ENCODE data around the gene RNASEH2B.

- TF ChIP-seq EZH2 (IDR thresholded peaks at IDR 0.05; ENCODE audit: low read depth, low read length, severe bottlenecking), result no peak
- no peak for TF ChIP-seq EP300 (IDR thresholded peaks at IDR 0.05; ENCODE audit: borderline replicate concordance in 1 of 2, low read depth in 2 of 2, low read length in 2 of 2)
- TF ChIP-seq HDAC6 (IDR thresholded peaks at IDR 0.05; ENCODE audit: low read depth, low read length), result no peak
- no peak for TF ChIP-seq CTCF (IDR thresholded peaks at IDR 0.05; ENCODE audit: control extremely low read depth in 1 of 3, insufficient read depth in 1 of 3, low read depth in 1 of 3, low read length in 3 of 3)
- TF ChIP-seq CHD1 (IDR thresholded peaks at IDR 0.05; ENCODE audit: low read depth, low read length), result no peak
- no peak for TF ChIP-seq POLR2A (IDR thresholded peaks at IDR 0.05; ENCODE audit: control extremely low read depth in 1 of 2, low read depth in 2 of 2, low read length in 2 of 2)
- no peak for TF ChIP-seq CBX8 (IDR thresholded peaks at IDR 0.05; ENCODE audit: borderline replicate concordance, low read depth, low read length)
- no peak for TF ChIP-seq ATF2 (IDR thresholded peaks at IDR 0.05; ENCODE audit: low read length)
- no peak for TF ChIP-seq CEBPB (IDR thresholded peaks at IDR 0.05; ENCODE audit: low read depth, low read length)
- no peak for TF ChIP-seq JUND (IDR thresholded peaks at IDR 0.05; ENCODE audit: low read length)
- TF ChIP-seq SIN3A (conservative IDR thresholded peaks at IDR 0.05 in 1 of 2, IDR thresholded peaks at IDR 0.05 in 1 of 2; ENCODE audit: low read depth in 1 of 2, low read length in 2 of 2), result no peak
- TF ChIP-seq JUN (IDR thresholded peaks at IDR 0.05; ENCODE audit: low read depth, low read length), result no peak
- TF ChIP-seq GABPA (IDR thresholded peaks at IDR 0.05; ENCODE audit: borderline replicate concordance, insufficient read depth, low read length), result no peak
- no peak for TF ChIP-seq YY1 (IDR thresholded peaks at IDR 0.05; ENCODE audit: low read depth, low read length)
Observed at GRCh38 chr13:50910485-50910805, 854 bp downstream of the RNASEH2B start.

Measured in H1 (cell line).